Ecto neural progenitor cell (in vitro differentiated cells): Measurements from ENCODE around the gene FHOD3.
A peak's percentile ranks its signal among the peaks of the same experiment; 100 is the strongest.
"Not testable (repeated sequence)": the region's sequence is repeated elsewhere in the genome, so short reads cannot be mapped to it uniquely, and the experiment has no call there.

Experiments
- DNase-seq: peaks from one replicate; pipeline ENCODE4 v3.0.0-alpha.2; 2018; ENCODE audit warnings: low spot score

FHOD3 gene

DNA sequence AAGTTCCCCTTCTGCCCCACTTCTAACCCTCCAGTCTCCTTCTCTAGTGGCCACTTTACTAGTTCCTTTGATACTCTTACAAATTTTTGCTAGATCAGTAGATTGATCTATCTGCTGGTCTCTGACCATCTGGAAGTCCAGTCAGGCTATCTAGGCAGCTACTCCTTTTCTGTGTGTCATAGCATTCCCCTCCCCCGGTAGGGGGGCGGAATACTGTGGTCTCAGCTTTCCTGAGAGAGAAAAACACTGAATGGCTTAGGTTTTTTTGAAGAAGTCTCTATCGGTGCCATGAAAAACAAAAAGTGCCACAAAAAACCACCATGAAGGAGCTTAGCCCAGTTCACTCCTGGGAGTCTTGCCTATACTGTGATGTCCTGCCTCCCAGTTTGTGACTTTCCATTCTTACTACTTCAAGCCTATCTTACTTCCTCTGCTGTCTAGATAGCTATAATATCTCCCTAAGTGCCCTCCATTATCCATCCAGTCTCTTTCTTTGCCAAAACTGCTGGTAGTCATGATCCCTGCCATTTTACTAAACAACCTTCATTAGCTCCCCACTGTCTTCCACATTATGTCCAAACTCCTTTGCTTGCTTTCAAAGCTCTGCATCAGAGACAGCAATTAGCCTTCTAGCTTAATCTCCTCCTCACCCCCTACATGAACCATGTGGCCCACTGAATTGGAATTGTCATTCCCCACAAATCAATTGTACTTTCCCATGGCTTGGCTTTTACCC, 501.4 kb downstream of the FHOD3 start:
- no peak for DNase-seq

DNA sequence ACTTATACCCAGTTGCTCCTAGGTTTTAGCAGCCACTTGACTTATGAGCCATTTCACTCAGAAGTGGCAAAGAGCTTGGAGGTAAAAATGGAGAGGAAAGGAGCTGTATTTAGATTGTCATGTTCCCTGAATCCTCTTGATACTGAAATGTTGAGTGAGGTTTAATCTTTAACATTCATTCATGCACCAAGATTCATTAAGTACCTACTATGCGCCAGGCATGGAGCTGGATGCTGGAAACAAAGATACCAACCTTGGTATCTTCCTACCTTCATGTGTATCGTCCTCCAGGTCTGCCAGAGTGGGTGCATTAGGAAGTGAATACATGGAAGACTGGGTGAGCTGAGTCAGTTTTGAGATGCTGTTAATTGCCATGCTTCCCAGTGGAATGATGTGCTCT, 507.6 kb downstream of the FHOD3 start:
- DNase-seq = no peak

DNA sequence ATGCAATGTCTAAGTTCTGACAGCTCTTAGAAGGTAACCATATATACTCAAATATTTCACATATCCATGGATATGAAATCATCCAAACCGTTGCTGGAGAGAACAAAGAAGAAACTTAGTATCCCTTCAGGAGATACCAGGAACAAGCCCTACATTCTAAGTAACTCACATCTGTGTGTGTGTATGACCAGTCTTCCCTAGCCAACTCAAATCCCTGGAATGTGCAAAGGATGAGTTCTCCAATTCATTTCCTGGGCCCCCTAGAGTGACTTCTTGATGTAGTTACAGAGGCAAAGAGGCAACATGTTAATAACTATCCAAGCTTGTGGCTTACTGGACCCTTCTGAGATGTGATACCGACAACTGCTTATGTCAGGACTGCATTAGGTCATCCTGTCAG, 511.2 kb downstream of the FHOD3 start:
- no peak for DNase-seq

DNA sequence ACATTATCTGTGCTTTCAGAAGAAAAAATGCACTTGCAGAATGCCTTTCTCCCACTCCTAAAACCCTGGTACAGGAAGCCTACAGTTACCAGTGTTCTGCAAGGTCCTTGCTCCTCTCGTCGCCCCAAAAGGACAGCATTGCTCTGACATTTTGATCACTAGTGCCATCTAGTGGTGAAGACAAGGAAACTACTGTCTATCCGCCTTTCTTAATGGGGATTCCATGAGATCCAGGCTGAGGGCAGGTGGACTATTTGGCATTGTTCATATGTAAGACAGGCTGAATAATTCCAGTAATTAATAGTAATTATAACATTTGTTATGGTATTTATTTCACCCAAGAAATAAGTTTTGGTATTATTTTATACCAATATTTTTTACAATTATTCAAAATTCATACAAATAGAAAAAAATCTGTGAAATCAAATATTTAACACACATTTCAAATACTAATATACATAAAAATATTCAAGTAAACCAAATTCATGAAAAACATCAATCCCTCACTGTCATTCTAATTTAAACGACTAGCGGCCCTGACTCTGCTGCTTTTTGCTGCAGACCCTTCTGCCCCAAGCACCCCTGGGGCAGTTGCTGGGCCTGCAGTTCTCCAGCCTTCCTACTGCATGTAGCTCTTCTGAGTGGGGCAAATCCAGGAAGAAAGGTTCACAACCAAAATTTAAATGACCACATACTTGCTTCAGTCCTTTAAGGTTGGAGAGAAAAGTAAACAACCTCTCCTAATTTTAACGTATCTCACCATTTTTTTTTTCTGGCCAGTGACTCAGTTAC, 512.3 kb downstream of the FHOD3 start:
- DNase-seq = peak; percentile 49

DNA sequence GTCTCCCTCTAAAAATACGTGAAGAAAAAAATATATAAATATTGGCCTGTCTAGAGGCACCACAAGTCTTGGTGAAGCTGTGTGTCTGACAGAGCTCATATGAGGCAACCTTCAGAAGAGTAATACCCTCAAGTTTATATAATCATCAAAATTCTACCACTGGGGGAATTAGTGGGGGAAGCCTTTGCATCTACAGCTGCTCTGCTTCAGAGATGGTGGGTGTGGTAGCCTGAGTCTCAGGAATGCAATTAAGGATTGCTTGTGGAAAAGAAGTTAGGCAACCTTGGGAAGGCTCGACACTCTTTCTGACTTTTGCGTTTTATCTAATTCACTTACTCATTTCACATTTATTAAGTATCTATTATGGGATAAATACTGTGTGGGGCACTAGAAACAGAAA, 513.9 kb downstream of the FHOD3 start:
- no peak for DNase-seq

DNA sequence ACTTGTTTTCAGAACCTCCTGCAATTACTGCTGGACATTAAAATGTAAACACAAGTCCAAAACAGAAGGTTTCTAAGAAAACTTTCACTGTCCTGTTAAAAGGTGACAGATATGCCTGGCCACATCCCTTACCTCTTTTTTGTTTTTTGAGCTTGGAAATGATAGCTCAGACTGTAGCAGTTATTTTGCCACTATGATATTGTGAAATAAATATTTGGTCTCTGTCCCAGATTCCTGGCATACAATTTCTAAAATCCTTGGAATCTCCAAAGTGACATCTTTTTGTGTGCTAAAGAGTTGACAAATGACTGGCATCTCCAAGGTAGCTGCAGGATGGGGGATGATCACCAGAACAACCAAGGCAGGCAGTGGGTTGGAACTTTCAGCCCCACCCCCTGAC, 514.4 kb downstream of the FHOD3 start:
- no peak for DNase-seq

DNA sequence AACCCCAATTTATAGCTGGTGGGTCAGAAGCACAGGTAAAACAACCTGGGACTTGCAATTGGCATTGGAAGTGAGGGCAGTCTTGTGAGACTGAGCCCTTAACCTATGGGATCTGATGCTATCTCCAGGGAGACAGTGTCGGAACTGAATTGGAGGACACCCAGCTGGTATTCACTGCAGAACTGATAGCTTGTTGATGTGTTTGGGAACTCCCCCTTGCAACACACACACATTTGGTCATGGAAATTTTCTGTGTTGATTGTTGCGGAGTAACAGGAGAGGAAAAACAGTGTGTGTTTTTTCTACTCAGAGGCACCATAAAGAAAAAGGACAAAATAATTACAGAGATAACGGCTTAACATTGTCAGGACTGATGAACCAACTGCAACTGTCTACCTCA, 515.2 kb downstream of the FHOD3 start:
- DNase-seq = no peak

DNA sequence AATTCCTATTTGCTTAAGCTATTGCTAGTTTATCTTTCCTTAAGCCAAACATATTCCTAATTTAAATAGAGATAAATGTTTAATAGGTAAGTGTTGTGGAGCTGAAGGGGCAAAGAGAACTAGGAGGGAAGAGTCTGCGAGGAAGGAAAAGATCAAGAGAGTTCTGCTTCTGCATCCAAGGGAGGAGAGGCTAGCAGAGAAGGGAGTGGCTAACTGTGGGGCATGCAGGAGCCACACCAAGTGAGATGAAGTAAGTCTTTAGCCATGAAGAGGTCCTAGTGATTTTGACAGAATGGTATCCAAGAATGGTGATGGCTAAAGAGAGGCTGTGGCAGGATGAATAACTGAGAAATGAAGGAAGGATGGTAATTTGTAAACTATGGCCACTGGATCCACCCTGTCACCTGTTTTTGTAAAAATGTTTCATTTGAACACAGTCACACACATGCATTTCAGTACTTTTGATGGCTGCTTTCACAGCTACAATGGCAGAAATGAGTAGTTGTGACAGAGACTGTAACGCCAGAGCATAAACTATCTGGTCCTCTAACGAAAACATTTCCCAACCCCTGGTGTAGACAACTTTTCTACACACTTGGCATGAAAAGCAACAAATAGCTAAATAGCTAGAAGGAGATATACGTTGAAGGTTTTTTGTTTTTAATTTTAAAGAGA, 515.7 kb downstream of the FHOD3 start:
- no peak for DNase-seq

DNA sequence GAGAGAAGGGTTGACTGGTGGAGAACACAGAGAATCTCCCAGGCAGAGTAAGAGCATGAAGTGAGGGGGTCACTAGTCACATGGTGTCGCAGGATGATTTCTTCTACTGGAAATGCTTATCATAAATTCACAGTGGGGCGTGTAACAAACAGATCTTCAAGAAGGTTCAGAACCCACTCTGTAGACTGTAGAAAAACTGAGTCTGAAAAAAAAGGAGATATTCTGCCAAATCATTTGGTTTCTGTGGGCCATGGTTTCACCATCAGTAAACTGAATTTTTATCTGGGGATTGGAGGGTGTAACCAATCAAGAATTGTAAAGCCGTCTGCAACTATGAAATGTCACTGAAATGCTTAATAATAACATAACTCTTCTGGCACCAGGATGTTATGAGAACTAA, 516.3 kb downstream of the FHOD3 start:
- DNase-seq = no peak

DNA sequence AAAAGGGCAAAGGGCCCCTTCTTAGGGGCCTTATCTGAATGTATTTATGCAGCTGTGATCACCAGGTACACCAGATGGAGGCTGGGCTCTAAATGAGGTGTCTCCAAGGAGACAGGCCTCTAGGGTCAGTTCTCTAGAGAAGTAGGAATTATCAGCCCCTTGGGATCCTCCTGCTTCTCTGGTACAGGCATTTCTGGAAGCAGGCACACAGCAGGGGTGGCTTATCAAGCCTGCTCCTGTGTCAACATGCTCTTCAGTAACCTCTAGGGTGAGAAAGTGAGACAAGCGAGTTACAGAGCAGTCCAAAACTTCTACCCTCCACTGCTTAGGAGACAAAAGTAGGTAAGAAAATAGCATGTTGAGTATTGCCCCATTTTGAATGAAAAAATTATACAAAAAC, 517.5 kb downstream of the FHOD3 start:
- DNase-seq = no peak

DNA sequence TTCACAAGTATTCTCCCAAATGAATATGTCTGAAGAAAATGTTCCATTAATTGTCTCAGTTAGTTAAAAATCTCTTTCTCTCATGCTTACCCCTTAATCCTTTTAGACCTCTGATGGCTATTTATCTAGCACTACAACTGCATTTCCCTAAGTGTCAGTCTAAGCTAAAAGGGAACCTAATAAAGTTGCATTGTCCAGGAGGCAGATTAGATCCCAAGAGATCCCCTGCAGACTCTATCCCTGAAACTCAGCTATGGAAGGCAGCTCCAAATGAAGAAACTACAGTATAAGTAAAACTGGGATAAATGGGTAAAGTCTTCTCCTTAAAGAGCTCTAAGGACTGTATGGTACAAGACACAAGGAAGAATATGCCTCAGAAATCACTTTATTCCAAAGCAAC, 518.6 kb downstream of the FHOD3 start:
- DNase-seq = not testable (repeated sequence)

DNA sequence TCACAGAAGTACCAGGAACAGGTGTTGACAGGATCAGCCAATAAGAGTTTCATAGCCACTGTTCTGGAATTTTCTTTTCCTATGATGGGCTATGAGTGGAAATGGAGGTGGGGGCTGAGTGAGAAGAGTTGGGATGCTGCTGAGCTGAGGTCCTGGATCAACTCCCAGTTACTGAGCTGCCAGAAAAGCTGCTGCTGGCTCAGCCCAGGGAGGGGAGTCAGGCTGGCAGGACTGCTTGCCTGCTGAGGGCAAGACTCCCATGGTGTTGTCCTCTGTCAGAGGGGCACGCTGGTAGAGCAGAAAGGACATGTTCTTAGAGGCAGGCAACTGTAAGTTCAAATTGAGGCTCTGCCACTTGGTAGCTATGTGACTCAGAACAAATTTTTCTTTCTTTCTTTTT, 519.5 kb downstream of the FHOD3 start:
- DNase-seq = no peak

DNA sequence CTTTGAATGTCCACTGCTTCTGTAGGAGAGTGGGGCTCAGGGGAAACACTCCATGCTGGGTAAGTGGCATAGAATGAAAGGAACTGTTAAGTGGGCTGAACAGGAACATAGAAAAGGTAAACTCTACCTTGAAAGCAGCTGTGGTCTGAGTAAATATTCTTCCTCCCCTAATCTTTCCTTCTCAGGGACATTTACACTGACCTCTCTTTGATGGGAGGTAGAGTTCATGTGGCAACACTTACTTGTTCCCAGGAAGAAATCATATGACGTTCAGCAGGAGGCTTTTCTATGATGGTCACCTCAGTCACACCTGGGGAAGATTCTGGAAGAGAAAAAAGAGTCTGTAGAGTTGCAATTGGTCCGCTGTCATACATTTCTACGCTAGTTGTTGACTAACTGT, 521.1 kb downstream of the FHOD3 start:
- DNase-seq = no peak

DNA sequence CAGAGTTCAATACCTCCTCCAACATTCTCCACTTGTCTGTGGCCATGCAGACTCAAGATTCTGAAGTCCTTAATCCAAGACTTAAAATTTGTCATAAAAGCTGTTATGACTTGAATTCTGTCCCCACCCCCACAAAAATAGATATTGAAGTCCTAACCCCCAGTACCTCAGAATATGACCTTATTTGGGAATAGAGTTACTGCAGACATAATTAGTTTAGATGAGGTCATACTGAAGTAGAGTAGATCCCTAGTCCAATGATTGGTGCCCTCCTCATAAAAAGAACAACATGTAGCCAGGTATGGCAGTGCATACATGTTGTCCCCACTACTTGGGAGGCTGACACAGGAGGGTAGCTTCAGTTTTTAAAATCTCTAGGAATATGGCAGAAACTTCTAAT, 522.1 kb downstream of the FHOD3 start:
- DNase-seq = no peak

DNA sequence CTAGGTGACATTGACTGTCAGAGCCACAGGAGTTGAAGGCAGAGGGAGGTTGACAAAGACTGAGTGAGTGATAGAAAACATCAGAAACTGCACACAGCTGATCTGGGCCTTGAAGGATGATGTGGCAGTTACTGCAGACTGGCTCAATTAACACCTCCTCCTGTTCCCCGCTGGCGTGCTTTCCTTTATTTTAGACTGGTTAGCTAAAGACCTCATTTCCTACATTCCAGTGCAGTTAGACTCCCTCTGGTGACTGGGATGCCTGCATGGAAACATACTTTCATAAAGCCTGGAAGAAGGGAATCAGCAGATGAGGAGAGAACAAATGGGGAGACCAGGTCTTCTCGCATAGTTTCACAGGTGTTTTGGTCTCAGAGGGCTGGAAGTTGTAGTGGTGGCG, 524.2 kb downstream of the FHOD3 start:
- no peak for DNase-seq

DNA sequence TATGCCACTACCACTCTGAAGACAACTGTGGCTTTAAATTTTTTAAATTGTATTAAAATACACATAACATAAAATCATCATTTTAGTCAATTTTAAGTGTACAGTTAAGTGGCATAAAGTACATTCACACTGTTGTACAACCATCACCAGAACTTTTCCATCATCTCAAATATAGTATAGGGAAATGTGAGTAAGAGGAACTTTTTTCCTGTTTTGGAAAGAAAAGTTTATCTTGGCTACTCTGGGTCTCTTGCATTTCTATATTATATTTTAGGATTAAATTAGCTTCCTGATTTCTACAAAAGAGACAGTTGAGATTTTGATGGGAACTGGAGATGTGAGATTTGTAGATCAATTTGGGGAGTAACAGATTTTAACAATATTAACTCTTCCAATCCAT, 528.0 kb downstream of the FHOD3 start:
- no peak for DNase-seq

DNA sequence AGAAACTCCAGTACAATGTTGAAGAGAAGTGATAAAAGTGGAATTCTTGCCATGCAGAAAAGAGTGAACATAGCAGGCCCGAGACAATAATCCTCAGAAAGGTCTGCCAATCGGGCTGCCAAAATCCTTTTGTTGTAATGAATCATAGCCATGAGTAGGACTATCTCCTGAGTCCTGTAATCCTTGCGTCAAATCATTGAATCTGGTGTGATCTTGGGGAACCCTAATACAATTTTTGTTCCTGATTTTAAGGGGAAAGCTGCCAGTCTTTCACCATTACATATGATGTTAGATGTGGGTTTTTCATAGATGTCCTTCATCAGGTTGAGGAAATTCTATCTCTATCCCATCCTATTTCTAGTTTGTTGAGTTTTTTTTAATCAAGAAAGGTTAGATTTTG, 529.0 kb downstream of the FHOD3 start:
- no peak for DNase-seq

DNA sequence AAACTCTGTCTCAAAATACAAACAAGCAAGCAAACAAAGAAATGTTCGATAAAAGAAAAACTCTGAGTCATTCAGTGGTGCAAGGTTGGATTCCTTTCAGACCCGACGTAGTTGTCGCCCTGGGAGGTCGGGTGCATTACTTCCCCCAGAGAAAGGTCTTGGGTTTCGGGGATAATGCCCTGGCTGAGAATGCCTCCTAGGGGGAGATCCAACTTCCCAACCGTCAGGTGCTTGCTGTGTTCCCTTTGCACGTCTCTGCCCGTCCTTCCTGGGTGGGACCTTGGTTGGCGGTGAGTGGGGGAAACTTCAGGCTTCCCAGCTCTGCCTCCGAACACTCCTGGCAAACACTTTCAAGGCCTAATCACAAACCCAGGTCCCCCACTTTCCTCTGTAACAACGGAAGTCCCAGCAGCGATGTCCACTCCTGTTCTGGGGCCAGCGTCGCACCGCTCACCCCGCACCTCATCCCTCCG, 530.7 kb downstream of the FHOD3 start:
- DNase-seq = peak; percentile 70

DNA sequence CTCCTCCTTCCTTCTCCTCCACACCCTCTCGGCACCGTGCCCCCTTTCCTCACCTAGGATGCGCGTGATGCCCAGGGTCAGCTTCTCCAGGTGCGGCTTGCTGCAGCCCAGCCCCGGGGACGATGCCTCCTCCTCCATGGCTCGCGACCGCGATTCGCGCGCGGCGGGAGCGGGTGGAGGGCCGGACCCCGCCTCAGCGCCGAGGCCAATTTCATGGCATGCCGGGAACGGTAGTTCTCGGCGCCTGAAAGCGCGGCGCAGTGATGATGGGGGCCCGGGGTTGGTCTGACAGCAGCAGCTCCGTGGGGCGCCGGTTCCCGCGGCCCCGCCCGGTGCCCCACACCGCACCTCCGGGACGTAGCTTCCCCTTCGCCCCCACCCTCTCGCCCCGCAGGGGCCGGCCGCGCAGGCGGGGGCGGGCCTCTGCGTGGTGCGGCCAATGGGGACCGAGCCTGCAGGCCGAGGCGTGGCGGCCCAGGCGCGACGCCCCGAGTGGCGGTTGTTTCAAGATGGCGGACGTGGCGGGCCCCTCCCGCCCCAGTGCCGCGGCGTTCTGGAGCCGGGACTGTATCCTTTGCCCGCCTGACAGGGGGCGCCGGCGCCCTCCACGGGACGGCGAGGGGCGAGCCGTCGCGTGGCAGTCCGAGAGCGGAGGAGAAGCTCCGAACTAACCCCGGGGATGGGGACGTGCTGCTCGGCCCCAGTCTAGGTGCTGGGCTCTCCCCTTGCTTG, 531.3 kb downstream of the FHOD3 start, which contains the start of the genes KIAA1328 and TPGS2:
Gene KIAA1328, plus strand, starts transcription at position 498 of the 732 bp plus-strand sequence. Its CDS starts 12 bp downstream, at position 510.
Gene TPGS2, minus strand, starts transcription at position 373 of the 732 bp plus-strand sequence. Its CDS starts 235 bp downstream, at position 138.
- peak; percentile 93 for DNase-seq
